Fibroblast of lung (primary cell): ENCODE measurements around the gene PTPRU. TPM values are rescaled to one million over a fixed set of nuclear protein-coding genes. Genes with fewer than 3 reads are reported as not detected.

ENCODE experiments used
- DNase-seq, 2 donors: peaks; one replicate each; pipeline versions ENCODE4 v3.0.0 to v3.0.0-alpha.2; 2010; ENCODE audit warnings: low read depth in 2 of 2
- H2AFZ ChIP-seq: 2 replicates; pipeline ENCODE4 v1.5.1; 2012; ENCODE audit warnings: low read length, control low read depth, inconsistent platforms
- H3K27ac ChIP-seq: 2 replicates; pipeline ENCODE4 v1.5.1; 2011; ENCODE audit warnings: low read length, control low read depth; ENCODE audit not compliant: insufficient read depth
- H3K27me3 ChIP-seq: 2 replicates; pipeline ENCODE4 v1.5.1; 2011; ENCODE audit warnings: mild to moderate bottlenecking, low read length; ENCODE audit not compliant: control insufficient read depth, insufficient read depth
- H3K36me3 ChIP-seq: 2 replicates; pipeline ENCODE4 v1.5.1; 2011; ENCODE audit warnings: low read length; ENCODE audit not compliant: control insufficient read depth, insufficient read depth
- H3K4me1 ChIP-seq: 2 replicates; pipeline ENCODE4 v1.5.1; 2011; ENCODE audit warnings: low read length; ENCODE audit not compliant: control insufficient read depth, insufficient read depth; ENCODE audit errors: extremely low read depth
- H3K4me2 ChIP-seq: 2 replicates; pipeline ENCODE4 v1.5.1; 2011; ENCODE audit warnings: low read length, control low read depth; ENCODE audit not compliant: insufficient read depth; ENCODE audit errors: extremely low read depth
- H3K4me3 ChIP-seq, 4 experiments: fragments of 200-600 bp in 1 of 4; sonication (generic) in 1 of 4; replicated peaks in 1 of 4; 2 replicates each; pipeline ENCODE4 v1.5.1; 2011 to 2016; ENCODE audit warnings: low read length in 4 of 4, low read depth in 3 of 4, mild to moderate bottlenecking in 3 of 4, control low read depth in 2 of 4, inconsistent platforms in 1 of 4, mixed read lengths in 1 of 4; ENCODE audit not compliant: insufficient read depth in 1 of 4; ENCODE audit errors: control extremely low read depth in 1 of 4
- H3K79me2 ChIP-seq: 2 replicates; pipeline ENCODE4 v1.5.1; 2012; ENCODE audit warnings: mild to moderate bottlenecking, low read length, inconsistent platforms; ENCODE audit not compliant: control insufficient read depth, insufficient read depth
- H3K9ac ChIP-seq: 2 replicates; pipeline ENCODE4 v1.5.1; 2011; ENCODE audit warnings: mild to moderate bottlenecking, low read length, control low read depth; ENCODE audit not compliant: insufficient read depth
- H3K9me3 ChIP-seq: 2 replicates; pipeline ENCODE4 v1.5.1; 2012; ENCODE audit warnings: low read depth, low read length; ENCODE audit not compliant: control insufficient read depth, insufficient read depth
- H4K20me1 ChIP-seq: 2 replicates; pipeline ENCODE4 v1.5.1; 2011; ENCODE audit warnings: low read length; ENCODE audit not compliant: control insufficient read depth, insufficient read depth; ENCODE audit errors: extremely low read depth
- CTCF ChIP-seq, 2 donors: IDR thresholded peaks in 1 of 2; conservative IDR thresholded peaks in 1 of 2; 1 replicate in 1 of 2; 2 replicates in 1 of 2; pipeline ENCODE4 v1.5.1; 2011 to 2012; ENCODE audit warnings: low read length in 2 of 2, control low read depth in 1 of 2, inconsistent platforms in 1 of 2, low read depth in 1 of 2, mild to moderate bottlenecking in 1 of 2
- EZH2 ChIP-seq: IDR thresholded peaks from 2 replicates; pipeline ENCODE4 v1.5.1; 2012; ENCODE audit warnings: low read length, control low read depth, mild to moderate bottlenecking; ENCODE audit errors: missing control alignments
- polyA plus RNA-seq, 2 donors: library from polyadenylated mRNA; depleted of rRNA in 1 of 2; stranded (reverse) in 1 of 2; unstranded in 1 of 2; fragments of >200 nt; gene quantifications; 2 replicates each; pipeline ENCODE4 v1.2.1, GENCODE V29; 2011 to 2012; ENCODE audit warnings: missing spikeins in 1 of 2
- total RNA-seq: library from RNA; depleted of rRNA; stranded (reverse); fragments of >200 nt; gene quantifications from 2 replicates; pipeline ENCODE4 v1.2.1, GENCODE V29; 2014

Gene PTPRU
- total and polyA plus RNA-seq, 2 donors (not counting 1 experiment from before 2014, with no cell fraction given) = 1.4 to 25.8 TPM

GRCh38 chr1:29362764-29363163 is 126.4 kb downstream of the PTPRU start:
- no peak overlapping the region for H2AFZ ChIP-seq
- H3K4me1 ChIP-seq = no peaks in the 10 kb centered on the region
- no peak for DNase-seq
- no peak overlapping the region for H3K9ac ChIP-seq
- no peaks in the 10 kb centered on the region for H3K9me3 ChIP-seq
- no peak overlapping the region for H3K4me3 ChIP-seq
- TF ChIP-seq CTCF (conservative IDR thresholded peaks at IDR 0.05 in 1 of 2, IDR thresholded peaks at IDR 0.05 in 1 of 2; ENCODE audit: low read depth in 1 of 2, low read length in 2 of 2) (no peak), EZH2 (no peak)
- no peaks in the 10 kb centered on the region for H4K20me1 ChIP-seq
- no peak overlapping the region for H3K27ac ChIP-seq
- H3K4me2 ChIP-seq = no peak overlapping the region
- H3K27me3 ChIP-seq = no peaks in the 10 kb centered on the region
- H3K79me2 ChIP-seq = no peaks in the 10 kb centered on the region
- H3K36me3 ChIP-seq = no peaks in the 10 kb centered on the region

GRCh38 chr1:29363536-29363935 is 127.2 kb downstream of the PTPRU start:
- TF ChIP-seq CTCF (conservative IDR thresholded peaks at IDR 0.05 in 1 of 2, IDR thresholded peaks at IDR 0.05 in 1 of 2; ENCODE audit: low read depth in 1 of 2, low read length in 2 of 2) (no peak), EZH2 (no peak)
- H3K9ac ChIP-seq = no peak overlapping the region

GRCh38 chr1:29364101-29364678 is 127.9 kb downstream of the PTPRU start:
- no peaks in the 10 kb centered on the region for H4K20me1 ChIP-seq
- no peaks in the 10 kb centered on the region for H3K9me3 ChIP-seq
- no peak overlapping the region for H3K4me3 ChIP-seq
- no peak for DNase-seq
- H3K4me1 ChIP-seq = no peaks in the 10 kb centered on the region
- no peaks in the 10 kb centered on the region for H3K36me3 ChIP-seq
- no peak overlapping the region for H2AFZ ChIP-seq
- no peaks in the 10 kb centered on the region for H3K27me3 ChIP-seq
- H3K27ac ChIP-seq = no peak overlapping the region
- no peak for TF ChIP-seq EZH2
- TF ChIP-seq CTCF (conservative IDR thresholded peaks at IDR 0.05 in 1 of 2, IDR thresholded peaks at IDR 0.05 in 1 of 2; ENCODE audit: low read depth in 1 of 2, low read length in 2 of 2) = no peak
- no peak overlapping the region for H3K4me2 ChIP-seq
- H3K79me2 ChIP-seq = no peaks in the 10 kb centered on the region
- H3K9ac ChIP-seq = no peak overlapping the region

More at GRCh38 chr1:29363536-29363935, 127.2 kb downstream of the PTPRU start:
- no peaks in the 10 kb centered on the region for H3K79me2 ChIP-seq
- no peaks in the 10 kb centered on the region for H3K27me3 ChIP-seq
- no peaks in the 10 kb centered on the region for H3K9me3 ChIP-seq
- H4K20me1 ChIP-seq = no peaks in the 10 kb centered on the region
- H3K4me2 ChIP-seq = no peak overlapping the region
- no peaks in the 10 kb centered on the region for H3K36me3 ChIP-seq
- DNase-seq = no peak
- no peaks in the 10 kb centered on the region for H3K4me1 ChIP-seq
- no peak overlapping the region for H2AFZ ChIP-seq
- no peak overlapping the region for H3K4me3 ChIP-seq
- H3K27ac ChIP-seq = no peak overlapping the region
